Esophagus squamous epithelium (tissue), 5 donors: ENCODE results near the gene LRRC4C. TPM values are rescaled to one million over a fixed set of nuclear protein-coding genes. Genes with fewer than 3 reads are reported as not detected.

Source experiments
- DNase-seq: peaks from one replicate; lab custom pipeline; 2025; lab: John Stamatoyannopoulos, UW
- H3K27ac ChIP-seq, 4 donors: fragments of 200-600 bp; sonication (generic); one replicate each; pipeline ENCODE4 v1.5.1; 2016 to 2019; ENCODE audit warnings: mild to moderate bottlenecking in 1 of 4
- H3K27me3 ChIP-seq, 4 donors: fragments of 200-600 bp; sonication (generic); 1 replicate in 3 of 4; 2 replicates in 1 of 4; pipeline versions ENCODE4 v1.5.1 to v1.6.0; 2017 to 2021; ENCODE audit warnings: antibody characterized with exemption in 1 of 4
- H3K36me3 ChIP-seq, 3 donors: fragments of 200-600 bp; sonication (generic); one replicate each; pipeline ENCODE4 v1.5.1; 2016 to 2019
- H3K4me1 ChIP-seq, 3 donors: fragments of 200-600 bp; sonication (generic); one replicate each; pipeline ENCODE4 v1.5.1; 2017 to 2019
- H3K4me3 ChIP-seq, 4 donors: fragments of 200-600 bp; sonication (generic); 1 replicate in 3 of 4; 2 replicates in 1 of 4; pipeline ENCODE4 v1.5.1; 2016 to 2019; ENCODE audit warnings: mild to moderate bottlenecking in 2 of 4, moderate library complexity in 1 of 4
- H3K9me3 ChIP-seq, 3 donors: fragments of 200-600 bp; sonication (generic); one replicate each; pipeline ENCODE4 v1.5.1; 2016 to 2019
- CTCF ChIP-seq, 6 experiments: fragments of 450-650 bp in 4 of 6; fragments of 200-600 bp in 2 of 6; sonication (generic) in 2 of 6; IDR thresholded peaks; one replicate each; pipeline ENCODE4 v1.5.1; 2016 to 2019; ENCODE audit warnings: antibody characterized with exemption in 6 of 6, mild to moderate bottlenecking in 4 of 6, moderate library complexity in 4 of 6
- POLR2A ChIP-seq, 4 donors: fragments of 450-650 bp; IDR thresholded peaks; one replicate each; pipeline ENCODE4 v1.6.1; 2017; ENCODE audit warnings: antibody characterized with exemption in 4 of 4, mild to moderate bottlenecking in 4 of 4, moderate library complexity in 3 of 4
- WGBS, 2 donors: methylation state at CpG; one replicate each; pipeline ENCODE4 v1.1.5; 2018; 5-methylcytosine and 5-hydroxymethylcytosine counted together
- intact Hi-C: fragments of 100-400 bp; cut with DNase I; formaldehyde crosslinking; loops from one replicate; pipeline ENCODE4 v1.15.0; 2022
- total RNA-seq, 4 donors: library from RNA; depleted of rRNA; stranded (reverse); fragments of >200 nt; gene quantifications; one replicate each; pipeline ENCODE4 v1.1.0, GENCODE V29; 2016
- donor health status: DM: yes; HTN: yes; CAD: no.

LRRC4C gene
- total RNA-seq, 4 donors from 2014 or later, result 0.09 to 0.38 (median 0.30) TPM; not detected in 1

DNA sequence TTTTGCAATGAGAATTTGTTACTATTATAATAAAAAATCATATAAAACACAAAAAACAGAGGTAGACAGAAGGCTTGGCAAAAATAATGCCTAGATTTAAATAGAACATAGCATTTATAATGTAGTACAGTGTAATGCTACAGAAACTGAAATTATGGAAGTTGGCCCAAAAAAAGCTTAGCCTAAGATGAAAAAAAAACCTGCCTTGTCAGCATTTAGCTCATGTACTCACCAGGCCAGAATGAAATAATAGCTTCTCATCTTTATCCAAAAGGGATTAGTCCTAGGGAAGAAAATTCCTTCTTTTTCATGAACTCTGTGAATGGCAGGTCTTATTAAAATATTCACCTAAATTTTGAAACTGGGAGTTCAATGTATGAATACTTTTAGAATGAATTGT is 951.1 kb downstream of the LRRC4C start:
- DNase-seq, result no peak
- H3K4me3 ChIP-seq, result no peak overlapping the region
- no peak for TF ChIP-seq POLR2A (IDR thresholded peaks at IDR 0.05)
- TF ChIP-seq CTCF (IDR thresholded peaks at IDR 0.05), result no peak
- no peak overlapping the region for H3K27ac ChIP-seq
- H3K27me3 ChIP-seq, result no peaks in the 10 kb centered on the region
- intact Hi-C loops, result no loop called here
- H3K9me3 ChIP-seq, result peaks cover 0 to 4% (median 0%) of the 10 kb centered on the region in 3 donors
- no peaks in the 10 kb centered on the region for H3K36me3 ChIP-seq
- H3K4me1 ChIP-seq, result no peaks in the 10 kb centered on the region

GRCh38 chr11:40506226-40506625 is 953.2 kb downstream of the LRRC4C start:
- Histone ChIP-seq H3K4me3 (no peak overlapping the region), H3K27ac (no peak overlapping the region), H3K9me3 (peaks cover 0 to 10% (median 0%) of the 10 kb centered on the region in 3 donors), H3K36me3 (no peaks in the 10 kb centered on the region), H3K27me3 (no peaks in the 10 kb centered on the region), H3K4me1 (no peaks in the 10 kb centered on the region)
- WGBS, 2 donors, result 70 to 72% methylated on average over 3 of the region's 3 CpGs
- no peak for TF ChIP-seq CTCF (IDR thresholded peaks at IDR 0.05)
- no peak for TF ChIP-seq POLR2A (IDR thresholded peaks at IDR 0.05)
- DNase-seq, result no peak
- intact Hi-C loops, result no loop called here

DNA sequence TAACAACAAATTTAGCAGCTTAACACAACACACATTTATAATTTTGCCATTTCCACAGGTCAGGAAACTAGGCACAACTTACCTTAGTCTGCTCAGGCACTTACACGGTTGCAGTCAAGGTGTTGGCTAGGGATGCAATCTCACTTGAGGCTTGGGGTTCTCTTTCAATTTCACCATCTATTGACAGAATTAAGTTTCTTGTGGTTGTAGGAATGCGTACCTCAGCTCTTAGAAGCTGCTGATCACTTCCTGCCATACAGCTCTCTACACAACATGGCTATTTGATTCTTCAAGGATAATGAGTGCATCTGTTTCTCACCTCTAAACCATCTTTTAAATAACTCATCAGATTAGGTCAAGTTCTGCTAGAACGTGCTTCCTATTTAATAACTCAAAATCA is 968.1 kb downstream of the LRRC4C start:
- 64 to 66% methylated on average over 3 of the region's 3 CpGs for WGBS, 2 donors
- H3K27ac ChIP-seq, result no peak overlapping the region
- intact Hi-C loops, result no loop called here

GRCh38 chr11:40467771-40468170 is 991.7 kb downstream of the LRRC4C start:
- TF ChIP-seq POLR2A (IDR thresholded peaks at IDR 0.05), result no peak
- Histone ChIP-seq H3K27me3 (no peaks in the 10 kb centered on the region), H3K4me3 (no peak overlapping the region), H3K4me1 (no peaks in the 10 kb centered on the region), H3K36me3 (no peaks in the 10 kb centered on the region), H3K9me3 (peaks cover 0 to 4% (median 0%) of the 10 kb centered on the region in 3 donors), H3K27ac (no peak overlapping the region)
- no peak for DNase-seq
- intact Hi-C loops, result no loop called here
- 4 to 33% methylated on average over 1 of the region's 1 CpG for WGBS, 2 donors

More for the DNA sequence above, 968.1 kb downstream of the LRRC4C start:
- TF ChIP-seq CTCF (IDR thresholded peaks at IDR 0.05) (no peak), POLR2A (IDR thresholded peaks at IDR 0.05) (no peak)
- Histone ChIP-seq H3K27me3 (no peaks in the 10 kb centered on the region), H3K4me3 (no peak overlapping the region), H3K9me3 (no peaks in the 10 kb centered on the region), H3K36me3 (no peaks in the 10 kb centered on the region), H3K4me1 (no peaks in the 10 kb centered on the region)
- DNase-seq, result no peak

DNA sequence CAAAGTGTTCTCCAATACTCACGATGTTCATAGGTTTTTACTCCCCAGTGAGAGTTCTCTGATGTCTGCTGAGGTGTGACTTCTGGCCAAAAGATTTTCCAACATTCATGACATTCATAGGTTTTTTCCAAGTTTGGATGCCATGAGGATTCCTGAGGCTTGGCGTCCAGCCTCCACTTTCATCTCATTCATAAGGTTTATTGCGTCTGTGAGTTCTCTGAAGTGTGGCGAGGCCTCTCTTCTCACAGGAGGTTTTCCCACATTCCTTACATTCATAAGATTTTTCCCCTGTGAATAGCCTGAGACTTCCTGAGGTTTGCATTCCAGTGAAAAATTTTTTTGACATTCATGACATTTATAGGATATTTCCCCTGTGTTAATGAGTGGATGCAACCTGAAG is 1014.1 kb downstream of the LRRC4C start:
- Histone ChIP-seq H3K4me1 (no peaks in the 10 kb centered on the region), H3K27me3 (no peaks in the 10 kb centered on the region), H3K4me3 (no peak overlapping the region), H3K27ac (no peak overlapping the region), H3K9me3 (peaks cover 0 to 25% (median 8%) of the 10 kb centered on the region in 3 donors), H3K36me3 (no peaks in the 10 kb centered on the region)
- TF ChIP-seq POLR2A (IDR thresholded peaks at IDR 0.05) (no peak), CTCF (IDR thresholded peaks at IDR 0.05) (no peak)
- WGBS, 2 donors, result 79 to 90% methylated on average over 4 of the region's 4 CpGs
- DNase-seq, result no peak
- intact Hi-C loops, result no loop called here

DNA sequence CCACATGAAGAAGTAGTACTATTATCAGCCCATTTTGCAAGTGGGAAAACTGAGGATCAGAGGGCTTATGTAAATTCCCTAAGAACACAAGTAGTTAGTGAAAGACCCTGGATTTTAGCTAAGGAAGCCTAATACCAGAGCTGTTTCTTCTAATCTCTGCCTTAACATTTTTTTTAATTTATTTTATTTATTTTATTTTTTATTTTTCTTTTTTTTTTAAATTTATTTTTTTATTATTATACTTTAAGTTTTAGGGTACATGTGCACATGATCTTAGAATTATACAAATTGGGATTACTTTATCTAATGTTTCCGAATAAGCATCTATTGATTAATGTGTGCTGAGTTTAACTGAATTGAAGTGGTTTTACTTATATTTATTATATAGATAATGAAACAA is 1015.3 kb downstream of the LRRC4C start:
- H3K36me3 ChIP-seq, result no peaks in the 10 kb centered on the region

More for the DNA sequence above, 1015.3 kb downstream of the LRRC4C start:
- no peak for DNase-seq
- Histone ChIP-seq H3K27me3 (no peaks in the 10 kb centered on the region), H3K27ac (no peak overlapping the region), H3K4me3 (no peak overlapping the region), H3K4me1 (no peaks in the 10 kb centered on the region), H3K9me3 (peaks cover 0 to 25% (median 8%) of the 10 kb centered on the region in 3 donors)
- WGBS, 2 donors, result 88 to 89% methylated on average over 1 of the region's 1 CpG
- intact Hi-C loops, result no loop called here
- no peak for TF ChIP-seq POLR2A (IDR thresholded peaks at IDR 0.05)
- no peak for TF ChIP-seq CTCF (IDR thresholded peaks at IDR 0.05)
